ENCODE data around the gene MAGEB2. TPM values are rescaled to one million over a fixed set of nuclear protein-coding genes. Genes with fewer than 3 reads are reported as not detected.
"Not testable (repeated sequence)": the region's sequence is repeated elsewhere in the genome, so short reads cannot be mapped to it uniquely, and the experiment has no call there.

MAGEB2 gene, protein sequence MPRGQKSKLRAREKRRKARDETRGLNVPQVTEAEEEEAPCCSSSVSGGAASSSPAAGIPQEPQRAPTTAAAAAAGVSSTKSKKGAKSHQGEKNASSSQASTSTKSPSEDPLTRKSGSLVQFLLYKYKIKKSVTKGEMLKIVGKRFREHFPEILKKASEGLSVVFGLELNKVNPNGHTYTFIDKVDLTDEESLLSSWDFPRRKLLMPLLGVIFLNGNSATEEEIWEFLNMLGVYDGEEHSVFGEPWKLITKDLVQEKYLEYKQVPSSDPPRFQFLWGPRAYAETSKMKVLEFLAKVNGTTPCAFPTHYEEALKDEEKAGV
- not detected for total RNA-seq

DNA sequence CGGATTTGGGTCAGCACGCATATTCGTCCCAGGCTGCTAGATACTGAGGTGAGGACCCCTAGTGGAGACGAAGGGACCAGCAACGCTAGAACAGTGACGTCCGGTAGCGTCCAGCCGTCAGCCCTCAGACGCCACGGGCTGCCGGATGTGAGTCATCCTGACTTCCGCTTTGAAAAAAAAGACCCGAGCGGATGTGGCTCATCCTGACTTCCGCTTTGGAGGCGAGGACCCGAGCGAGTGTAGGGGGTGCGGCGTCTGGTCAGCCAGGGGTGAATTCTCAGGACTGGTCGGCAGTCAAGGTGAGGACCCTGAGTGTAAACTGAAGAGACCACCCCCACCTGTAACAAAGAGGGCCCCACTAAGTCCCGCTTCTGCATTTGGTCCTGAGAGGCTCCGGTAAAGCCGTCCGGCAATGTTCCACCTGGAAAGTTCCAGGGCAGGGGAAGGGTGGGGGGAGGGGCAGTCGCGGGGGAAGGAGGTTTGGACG is at the start of gene MAGEB2:
Gene MAGEB2, plus strand, starts transcription at position 207 of the 487 bp plus-strand sequence. CDS start 3,018 bp downstream, outside the sequence.
- Histone ChIP-seq H3K9me3 (no peaks in the 10 kb centered on the region), H3K9ac (ENCODE audit: low read depth in 2 of 2, low read length in 2 of 2) (no peak within 1 kb of the TSS), H3K27me3 (no peaks in the 10 kb centered on the region), H3K4me3 (no peak within 1 kb of the TSS), H3K36me3 (no peaks in the 10 kb centered on the region), H3K27ac (no peak within 1 kb of the TSS), H3K4me1 (no peaks in the 10 kb centered on the region)
- no peak for DNase-seq
- intact Hi-C loops (cut with DNase I) = no loop called here
- TF ChIP-seq, protein P1, sequence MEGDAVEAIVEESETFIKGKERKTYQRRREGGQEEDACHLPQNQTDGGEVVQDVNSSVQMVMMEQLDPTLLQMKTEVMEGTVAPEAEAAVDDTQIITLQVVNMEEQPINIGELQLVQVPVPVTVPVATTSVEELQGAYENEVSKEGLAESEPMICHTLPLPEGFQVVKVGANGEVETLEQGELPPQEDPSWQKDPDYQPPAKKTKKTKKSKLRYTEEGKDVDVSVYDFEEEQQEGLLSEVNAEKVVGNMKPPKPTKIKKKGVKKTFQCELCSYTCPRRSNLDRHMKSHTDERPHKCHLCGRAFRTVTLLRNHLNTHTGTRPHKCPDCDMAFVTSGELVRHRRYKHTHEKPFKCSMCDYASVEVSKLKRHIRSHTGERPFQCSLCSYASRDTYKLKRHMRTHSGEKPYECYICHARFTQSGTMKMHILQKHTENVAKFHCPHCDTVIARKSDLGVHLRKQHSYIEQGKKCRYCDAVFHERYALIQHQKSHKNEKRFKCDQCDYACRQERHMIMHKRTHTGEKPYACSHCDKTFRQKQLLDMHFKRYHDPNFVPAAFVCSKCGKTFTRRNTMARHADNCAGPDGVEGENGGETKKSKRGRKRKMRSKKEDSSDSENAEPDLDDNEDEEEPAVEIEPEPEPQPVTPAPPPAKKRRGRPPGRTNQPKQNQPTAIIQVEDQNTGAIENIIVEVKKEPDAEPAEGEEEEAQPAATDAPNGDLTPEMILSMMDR (IDR thresholded peaks at IDR 0.05) = no peak

DNA sequence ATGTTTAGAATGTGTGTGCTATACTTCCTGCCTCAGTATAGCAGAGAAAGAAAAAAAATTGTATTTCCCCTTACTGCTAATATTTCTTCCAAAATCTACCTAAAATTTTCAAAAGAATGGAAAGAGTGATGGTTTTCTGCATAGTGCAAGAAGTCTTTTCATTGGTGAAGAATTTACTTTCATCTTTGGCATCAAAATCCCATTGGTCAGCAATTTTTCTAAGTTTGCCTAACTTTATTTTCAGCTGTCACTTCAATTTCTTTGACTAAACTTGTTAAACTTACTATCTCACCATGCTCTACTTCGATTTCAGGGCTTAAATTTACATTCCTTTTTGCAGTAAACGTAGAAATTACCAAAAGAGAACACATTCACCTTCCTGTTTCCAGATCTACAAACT is 44.5 kb upstream of the MAGEB2 start:
- Histone ChIP-seq H3K9me3 (no peaks in the 10 kb centered on the region), H3K27me3 (no peaks in the 10 kb centered on the region), H3K36me3 (no peaks in the 10 kb centered on the region), H3K4me3 (no peak overlapping the region), H3K27ac (no peak overlapping the region), H3K4me1 (no peaks in the 10 kb centered on the region), H3K9ac (ENCODE audit: low read depth in 2 of 2, low read length in 2 of 2) (no peak overlapping the region)
- TF ChIP-seq, protein P1 (IDR thresholded peaks at IDR 0.05) = no peak
- intact Hi-C loops (cut with DNase I) = no loop called here
- no peak for DNase-seq

DNA sequence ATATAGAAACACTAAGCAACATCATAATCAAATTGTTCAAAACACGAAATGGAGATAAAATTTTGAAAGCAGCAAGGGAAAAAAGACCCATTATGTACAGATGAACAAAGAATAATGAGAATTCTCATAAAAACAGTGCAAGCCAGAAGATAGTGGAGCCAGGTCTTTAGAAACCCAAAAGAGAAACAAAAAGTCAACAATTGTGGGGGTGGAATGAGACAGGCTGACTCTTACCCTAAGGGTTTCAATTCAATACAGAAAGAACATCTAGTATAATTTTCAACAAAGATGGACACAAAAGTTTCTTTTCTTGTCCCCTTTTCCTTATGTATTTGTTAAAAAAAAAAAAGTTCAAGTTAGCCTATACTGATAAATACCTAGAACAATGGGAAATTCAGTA is 34.0 kb upstream of the MAGEB2 start:
- no peaks in the 10 kb centered on the region for H3K36me3 ChIP-seq
- no peak overlapping the region for H3K4me3 ChIP-seq
- intact Hi-C loops (cut with DNase I) = no loop called here
- H3K4me1 ChIP-seq = no peaks in the 10 kb centered on the region
- H3K27ac ChIP-seq = no peak overlapping the region
- TF ChIP-seq, protein P1 (IDR thresholded peaks at IDR 0.05) = no peak
- H3K9ac ChIP-seq (ENCODE audit: low read depth in 2 of 2, low read length in 2 of 2) = no peak overlapping the region
- H3K9me3 ChIP-seq = no peaks in the 10 kb centered on the region
- H3K27me3 ChIP-seq = no peaks in the 10 kb centered on the region
- no peak for DNase-seq

DNA sequence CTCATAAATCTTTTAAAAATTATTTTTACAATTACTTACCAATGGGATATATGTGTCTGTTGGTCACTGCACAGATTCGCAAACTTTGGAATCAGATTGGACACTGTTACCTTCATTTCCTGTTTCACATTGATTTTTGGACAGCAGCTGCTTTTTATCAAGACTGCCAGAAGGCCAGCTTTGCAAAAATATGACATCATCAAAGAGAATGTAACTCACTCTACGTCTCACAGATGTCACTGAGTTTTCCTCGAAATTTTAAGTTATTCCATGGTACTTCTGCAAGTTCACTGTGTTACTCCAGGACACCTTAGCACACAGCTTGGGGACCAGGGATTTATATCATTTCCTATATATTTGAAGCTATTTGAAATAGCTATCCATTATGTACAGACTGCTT is 31.8 kb upstream of the MAGEB2 start:
- Histone ChIP-seq H3K36me3 (no peaks in the 10 kb centered on the region), H3K9me3 (no peaks in the 10 kb centered on the region), H3K9ac (ENCODE audit: low read depth in 2 of 2, low read length in 2 of 2) (no peak overlapping the region), H3K27ac (no peak overlapping the region), H3K4me1 (no peaks in the 10 kb centered on the region), H3K27me3 (no peaks in the 10 kb centered on the region), H3K4me3 (no peak overlapping the region)
- DNase-seq = no peak
- intact Hi-C loops (cut with DNase I) = no loop called here
- TF ChIP-seq, protein P1 (IDR thresholded peaks at IDR 0.05) = no peak

DNA sequence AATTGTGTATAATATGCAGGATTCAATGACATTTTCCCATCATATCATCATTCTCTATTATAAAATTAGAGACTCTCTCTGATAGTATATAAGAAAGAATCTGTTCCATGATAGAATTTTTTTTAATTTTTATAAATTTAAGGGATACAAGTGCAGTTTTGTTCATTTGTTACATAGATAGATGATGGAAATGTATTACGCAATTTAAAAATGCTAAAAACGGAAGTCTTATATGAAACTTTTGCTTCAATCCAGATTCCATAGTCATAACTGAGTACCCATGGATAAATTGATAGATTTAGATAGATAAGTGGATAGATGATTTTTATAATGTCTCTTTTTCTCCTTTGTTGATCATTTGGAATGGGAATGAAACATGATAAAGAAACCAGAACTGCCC is 24.9 kb upstream of the MAGEB2 start:
- Histone ChIP-seq H3K4me3 (no peak overlapping the region), H3K36me3 (no peaks in the 10 kb centered on the region), H3K27ac (no peak overlapping the region), H3K4me1 (no peaks in the 10 kb centered on the region), H3K9ac (ENCODE audit: low read depth in 2 of 2, low read length in 2 of 2) (no peak overlapping the region), H3K9me3 (no peaks in the 10 kb centered on the region), H3K27me3 (no peaks in the 10 kb centered on the region)
- DNase-seq = no peak
- TF ChIP-seq, protein P1 (IDR thresholded peaks at IDR 0.05) = no peak
- intact Hi-C loops (cut with DNase I) = no loop called here

DNA sequence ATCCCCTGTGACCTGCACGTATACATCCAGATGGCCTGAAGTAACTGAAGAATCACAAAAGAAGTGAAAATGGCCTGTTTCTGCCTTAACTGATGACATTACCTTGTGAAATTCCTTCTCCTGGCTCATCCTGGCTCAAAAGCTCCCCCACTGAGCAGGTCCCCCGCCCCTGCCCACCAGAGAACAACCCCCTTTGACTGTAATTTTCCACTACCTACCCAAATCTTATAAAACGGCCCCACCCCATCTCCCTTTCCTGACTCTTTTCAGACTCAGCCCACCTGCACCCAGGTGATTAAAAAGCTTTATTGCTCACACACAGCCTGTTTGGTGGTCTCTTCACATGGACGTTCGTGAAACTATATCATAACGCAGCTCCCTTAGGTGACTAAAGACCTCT is 21.5 kb upstream of the MAGEB2 start:
- H3K9me3 ChIP-seq; H3K9ac ChIP-seq (ENCODE audit: low read depth in 2 of 2, low read length in 2 of 2); H3K27ac ChIP-seq; H3K27me3 ChIP-seq; H3K4me1 ChIP-seq; DNase-seq; intact Hi-C loops (cut with DNase I); H3K4me3 ChIP-seq; H3K36me3 ChIP-seq: not testable (repeated sequence)
